Measurements from ENCODE around the gene ALG2. TPM values are rescaled to one million over a fixed set of nuclear protein-coding genes. Genes with fewer than 3 reads are reported as not detected.

ALG2 gene
- polyA plus RNA-seq, 4 donors: 12.4 to 45.5 (median 20.6) TPM

- Histone ChIP-seq H3K4me3 (ENCODE audit: low read depth in 1 of 3, low read length in 3 of 3) (no peak overlapping the region), H3K27ac (ENCODE audit: low read depth in 1 of 3, low read length in 2 of 3) (no peak overlapping the region), H3K36me3 (ENCODE audit: control insufficient read depth in 3 of 3, insufficient read depth in 2 of 3, low read depth in 1 of 3, low read length in 3 of 3) (no peaks in the 10 kb centered on the region), H3K4me1 (ENCODE audit: control insufficient read depth in 3 of 3, insufficient read depth in 2 of 3, low read depth in 1 of 3, low read length in 2 of 3) (peaks cover 0 to 10% (median 0%) of the 10 kb centered on the region in 3 donors), H3K9me3 (ENCODE audit: control insufficient read depth in 2 of 2, insufficient read depth in 1 of 2, low read depth in 1 of 2, low read length in 1 of 2) (no peaks in the 10 kb centered on the region), H3K27me3 (ENCODE audit: control insufficient read depth in 3 of 3, insufficient read depth in 3 of 3, low read length in 3 of 3) (no peaks in the 10 kb centered on the region)
- WGBS, 3 donors: 62 to 81% (median 78%) methylated on average over 4 to 5 of the region's 5 CpGs
- FAIRE-seq: no peak
- DNase-seq: no peak
Measured at GRCh38 chr9:99185348-99185632, 36.5 kb downstream of the ALG2 start.

GRCh38 chr9:99184475-99185347 lies 37.0 kb downstream of the ALG2 start:
- Histone ChIP-seq H3K4me1 (ENCODE audit: control insufficient read depth in 3 of 3, insufficient read depth in 2 of 3, low read depth in 1 of 3, low read length in 2 of 3) (peaks cover 0 to 11% (median 0%) of the 10 kb centered on the region in 3 donors), H3K9me3 (ENCODE audit: control insufficient read depth in 2 of 2, insufficient read depth in 1 of 2, low read depth in 1 of 2, low read length in 1 of 2) (no peaks in the 10 kb centered on the region), H3K27me3 (ENCODE audit: control insufficient read depth in 3 of 3, insufficient read depth in 3 of 3, low read length in 3 of 3) (no peaks in the 10 kb centered on the region), H3K36me3 (ENCODE audit: control insufficient read depth in 3 of 3, insufficient read depth in 2 of 3, low read depth in 1 of 3, low read length in 3 of 3) (no peaks in the 10 kb centered on the region), H3K27ac (ENCODE audit: low read depth in 1 of 3, low read length in 2 of 3) (no peak overlapping the region), H3K4me3 (ENCODE audit: low read depth in 1 of 3, low read length in 3 of 3) (peak overlapping the region in 1 of 3 donors; percentile 25)
- DNase-seq (peak; percentile 81 to 89), FAIRE-seq (no peak)
- WGBS, 3 donors: 15 to 35% (median 28%) methylated on average over 29 of the region's 29 CpGs

- H3K27ac ChIP-seq (ENCODE audit: low read depth in 1 of 3, low read length in 2 of 3): peak overlapping the region in 1 of 3 donors; percentile 19
- no peaks in the 10 kb centered on the region for H3K36me3 ChIP-seq (ENCODE audit: control insufficient read depth in 3 of 3, insufficient read depth in 2 of 3, low read depth in 1 of 3, low read length in 3 of 3)
- FAIRE-seq (no peak), DNase-seq (no peak)
- peaks cover 0 to 11% (median 0%) of the 10 kb centered on the region in 3 donors for H3K4me1 ChIP-seq (ENCODE audit: control insufficient read depth in 3 of 3, insufficient read depth in 2 of 3, low read depth in 1 of 3, low read length in 2 of 3)
- no peaks in the 10 kb centered on the region for H3K27me3 ChIP-seq (ENCODE audit: control insufficient read depth in 3 of 3, insufficient read depth in 3 of 3, low read length in 3 of 3)
- no peaks in the 10 kb centered on the region for H3K9me3 ChIP-seq (ENCODE audit: control insufficient read depth in 2 of 2, insufficient read depth in 1 of 2, low read depth in 1 of 2, low read length in 1 of 2)
- 43 to 50% (median 43%) methylated on average over 10 of the region's 10 CpGs for WGBS, 3 donors
- no peak overlapping the region for H3K4me3 ChIP-seq (ENCODE audit: low read depth in 1 of 3, low read length in 3 of 3)
Measured at GRCh38 chr9:99184110-99184474, 37.6 kb downstream of the ALG2 start.

GRCh38 chr9:99183616-99184015 lies 38.1 kb downstream of the ALG2 start:
- H3K4me3 ChIP-seq (ENCODE audit: low read depth in 1 of 3, low read length in 3 of 3): no peak overlapping the region
- peaks cover 0 to 11% (median 0%) of the 10 kb centered on the region in 3 donors for H3K4me1 ChIP-seq (ENCODE audit: control insufficient read depth in 3 of 3, insufficient read depth in 2 of 3, low read depth in 1 of 3, low read length in 2 of 3)
- no peaks in the 10 kb centered on the region for H3K9me3 ChIP-seq (ENCODE audit: control insufficient read depth in 2 of 2, insufficient read depth in 1 of 2, low read depth in 1 of 2, low read length in 1 of 2)
- WGBS, 3 donors: 86 to 90% (median 90%) methylated on average over 3 of the region's 3 CpGs
- DNase-seq (no peak), FAIRE-seq (no peak)
- no peaks in the 10 kb centered on the region for H3K36me3 ChIP-seq (ENCODE audit: control insufficient read depth in 3 of 3, insufficient read depth in 2 of 3, low read depth in 1 of 3, low read length in 3 of 3)
- no peaks in the 10 kb centered on the region for H3K27me3 ChIP-seq (ENCODE audit: control insufficient read depth in 3 of 3, insufficient read depth in 3 of 3, low read length in 3 of 3)
- no peak overlapping the region for H3K27ac ChIP-seq (ENCODE audit: low read depth in 1 of 3, low read length in 2 of 3)

- WGBS, 3 donors: 86 to 96% (median 89%) methylated on average over 3 of the region's 3 CpGs
- Histone ChIP-seq H3K36me3 (ENCODE audit: control insufficient read depth in 3 of 3, insufficient read depth in 2 of 3, low read depth in 1 of 3, low read length in 3 of 3) (no peaks in the 10 kb centered on the region), H3K27ac (ENCODE audit: low read depth in 1 of 3, low read length in 2 of 3) (no peak overlapping the region), H3K4me3 (ENCODE audit: low read depth in 1 of 3, low read length in 3 of 3) (no peak overlapping the region), H3K9me3 (ENCODE audit: control insufficient read depth in 2 of 2, insufficient read depth in 1 of 2, low read depth in 1 of 2, low read length in 1 of 2) (no peaks in the 10 kb centered on the region), H3K27me3 (ENCODE audit: control insufficient read depth in 3 of 3, insufficient read depth in 3 of 3, low read length in 3 of 3) (no peaks in the 10 kb centered on the region), H3K4me1 (ENCODE audit: control insufficient read depth in 3 of 3, insufficient read depth in 2 of 3, low read depth in 1 of 3, low read length in 2 of 3) (peaks cover 0 to 15% (median 0%) of the 10 kb centered on the region in 3 donors)
- FAIRE-seq (no peak), DNase-seq (no peak)
Measured at GRCh38 chr9:99182356-99182755, 39.4 kb downstream of the ALG2 start.

GRCh38 chr9:99181621-99182020 lies 40.1 kb downstream of the ALG2 start:
- Histone ChIP-seq H3K27me3 (ENCODE audit: control insufficient read depth in 3 of 3, insufficient read depth in 3 of 3, low read length in 3 of 3) (no peaks in the 10 kb centered on the region), H3K4me3 (ENCODE audit: low read depth in 1 of 3, low read length in 3 of 3) (no peak overlapping the region), H3K9me3 (ENCODE audit: control insufficient read depth in 2 of 2, insufficient read depth in 1 of 2, low read depth in 1 of 2, low read length in 1 of 2) (no peaks in the 10 kb centered on the region), H3K27ac (ENCODE audit: low read depth in 1 of 3, low read length in 2 of 3) (no peak overlapping the region), H3K4me1 (ENCODE audit: control insufficient read depth in 3 of 3, insufficient read depth in 2 of 3, low read depth in 1 of 3, low read length in 2 of 3) (peaks cover 0 to 22% (median 0%) of the 10 kb centered on the region in 3 donors), H3K36me3 (ENCODE audit: control insufficient read depth in 3 of 3, insufficient read depth in 2 of 3, low read depth in 1 of 3, low read length in 3 of 3) (no peaks in the 10 kb centered on the region)
- 53 to 77% (median 61%) methylated on average over 4 of the region's 4 CpGs for WGBS, 3 donors
- DNase-seq (no peak), FAIRE-seq (no peak)

GRCh38 chr9:99181206-99181605 lies 40.5 kb downstream of the ALG2 start:
- H3K9me3 ChIP-seq (ENCODE audit: control insufficient read depth in 2 of 2, insufficient read depth in 1 of 2, low read depth in 1 of 2, low read length in 1 of 2): no peaks in the 10 kb centered on the region
- H3K27ac ChIP-seq (ENCODE audit: low read depth in 1 of 3, low read length in 2 of 3): no peak overlapping the region
- WGBS, 3 donors: 80 to 88% (median 80%) methylated on average over 2 of the region's 2 CpGs
- H3K4me1 ChIP-seq (ENCODE audit: control insufficient read depth in 3 of 3, insufficient read depth in 2 of 3, low read depth in 1 of 3, low read length in 2 of 3): peaks cover 0 to 24% (median 0%) of the 10 kb centered on the region in 3 donors
- H3K27me3 ChIP-seq (ENCODE audit: control insufficient read depth in 3 of 3, insufficient read depth in 3 of 3, low read length in 3 of 3): no peaks in the 10 kb centered on the region
- H3K36me3 ChIP-seq (ENCODE audit: control insufficient read depth in 3 of 3, insufficient read depth in 2 of 3, low read depth in 1 of 3, low read length in 3 of 3): no peaks in the 10 kb centered on the region
- no peak overlapping the region for H3K4me3 ChIP-seq (ENCODE audit: low read depth in 1 of 3, low read length in 3 of 3)
- no peak for FAIRE-seq
- no peak for DNase-seq

GRCh38 chr9:99180662-99181061 lies 41.1 kb downstream of the ALG2 start:
- H3K4me1 ChIP-seq (ENCODE audit: control insufficient read depth in 3 of 3, insufficient read depth in 2 of 3, low read depth in 1 of 3, low read length in 2 of 3): peaks cover 0 to 25% (median 0%) of the 10 kb centered on the region in 3 donors
- DNase-seq (no peak), FAIRE-seq (no peak)
- no peaks in the 10 kb centered on the region for H3K9me3 ChIP-seq (ENCODE audit: control insufficient read depth in 2 of 2, insufficient read depth in 1 of 2, low read depth in 1 of 2, low read length in 1 of 2)
- H3K27me3 ChIP-seq (ENCODE audit: control insufficient read depth in 3 of 3, insufficient read depth in 3 of 3, low read length in 3 of 3): no peaks in the 10 kb centered on the region
- WGBS, 3 donors: 81 to 90% (median 87%) methylated on average over 9 of the region's 9 CpGs
- no peak overlapping the region for H3K27ac ChIP-seq (ENCODE audit: low read depth in 1 of 3, low read length in 2 of 3)
- H3K4me3 ChIP-seq (ENCODE audit: low read depth in 1 of 3, low read length in 3 of 3): no peak overlapping the region
- no peaks in the 10 kb centered on the region for H3K36me3 ChIP-seq (ENCODE audit: control insufficient read depth in 3 of 3, insufficient read depth in 2 of 3, low read depth in 1 of 3, low read length in 3 of 3)

- Histone ChIP-seq H3K27me3 (ENCODE audit: control insufficient read depth in 3 of 3, insufficient read depth in 3 of 3, low read length in 3 of 3) (no peaks in the 10 kb centered on the region), H3K4me3 (ENCODE audit: low read depth in 1 of 3, low read length in 3 of 3) (no peak overlapping the region), H3K36me3 (ENCODE audit: control insufficient read depth in 3 of 3, insufficient read depth in 2 of 3, low read depth in 1 of 3, low read length in 3 of 3) (no peaks in the 10 kb centered on the region), H3K4me1 (ENCODE audit: control insufficient read depth in 3 of 3, insufficient read depth in 2 of 3, low read depth in 1 of 3, low read length in 2 of 3) (peaks cover 0 to 29% (median 0%) of the 10 kb centered on the region in 3 donors), H3K9me3 (ENCODE audit: control insufficient read depth in 2 of 2, insufficient read depth in 1 of 2, low read depth in 1 of 2, low read length in 1 of 2) (no peaks in the 10 kb centered on the region), H3K27ac (ENCODE audit: low read depth in 1 of 3, low read length in 2 of 3) (no peak overlapping the region)
- FAIRE-seq (no peak), DNase-seq (no peak)
- WGBS, 3 donors: 94 to 100% (median 94%) methylated on average over 1 of the region's 1 CpG
Measured at GRCh38 chr9:99180199-99180598, 41.5 kb downstream of the ALG2 start.

Data from small intestine (tissue), 7 donors.